NCI-H2029 treated with DMSO at 0.1 percent for 48 hours (cell line): ENCODE results near the gene OR8D2.

ENCODE experiments used
- DNase-seq: peaks from one replicate; lab custom pipeline; 2025; lab: John Stamatoyannopoulos, UW

OR8D2 gene

GRCh38 chr11:124320097-124320496, at the start of gene OR8D2:
OR8D2 (minus strand) TSS chr11:124320197; CDS start chr11:124320197, 0 bp downstream.
- DNase-seq = no peak

- no peak for DNase-seq
Observed at GRCh38 chr11:124359566-124359965, 39.6 kb upstream of the OR8D2 start.

GRCh38 chr11:124346311-124346955, 26.4 kb upstream of the OR8D2 start:
- DNase-seq = no peak

GRCh38 chr11:124344346-124344745, 24.3 kb upstream of the OR8D2 start:
- DNase-seq = no peak

- no peak for DNase-seq
Observed at GRCh38 chr11:124340142-124340447, 20.1 kb upstream of the OR8D2 start.

GRCh38 chr11:124339396-124340141, 19.6 kb upstream of the OR8D2 start:
- DNase-seq = no peak

GRCh38 chr11:124331873-124332272, 11.9 kb upstream of the OR8D2 start:
- no peak for DNase-seq

- no peak for DNase-seq
Observed at GRCh38 chr11:124329787-124330478, 9.9 kb upstream of the OR8D2 start.

GRCh38 chr11:124327775-124328174, 7.8 kb upstream of the OR8D2 start:
- no peak for DNase-seq

- DNase-seq = no peak
Observed at GRCh38 chr11:124322356-124322755, 2.4 kb upstream of the OR8D2 start.

- no peak for DNase-seq
Observed at GRCh38 chr11:124315052-124315451, 4.9 kb downstream of the OR8D2 start.

GRCh38 chr11:124313849-124314248, 6.1 kb downstream of the OR8D2 start, which contains the start of gene OR8D1:
OR8D1 (minus strand) TSS chr11:124313949; CDS start chr11:124310766, 3,183 bp downstream.
- DNase-seq = no peak

- DNase-seq = no peak
Observed at GRCh38 chr11:124313131-124313530, 6.9 kb downstream of the OR8D2 start.

- no peak for DNase-seq
Observed at GRCh38 chr11:124311670-124312069, 8.3 kb downstream of the OR8D2 start.

GRCh38 chr11:124311269-124311668, 8.7 kb downstream of the OR8D2 start:
- no peak for DNase-seq

GRCh38 chr11:124310721-124311120, 9.3 kb downstream of the OR8D2 start:
- no peak for DNase-seq

- DNase-seq = no peak
Observed at GRCh38 chr11:124307093-124307492, 12.9 kb downstream of the OR8D2 start.

- no peak for DNase-seq
Observed at GRCh38 chr11:124302347-124303125, 17.5 kb downstream of the OR8D2 start.

GRCh38 chr11:124301548-124301947, 18.4 kb downstream of the OR8D2 start:
- DNase-seq = no peak

GRCh38 chr11:124297921-124298320, 22.1 kb downstream of the OR8D2 start:
- no peak for DNase-seq

GRCh38 chr11:124296016-124296415, 24.0 kb downstream of the OR8D2 start:
- no peak for DNase-seq

GRCh38 chr11:124294687-124295086, 25.3 kb downstream of the OR8D2 start:
- no peak for DNase-seq
